SH-SY5Y (cell line): ENCODE measurements around the gene BUD13.

Experiments
- GATA2 ChIP-seq: IDR thresholded peaks from 2 replicates; pipeline ENCODE4 v1.6.1; 2011; ENCODE audit warnings: mild to moderate bottlenecking, low read depth, low read length
- GATA3 ChIP-seq: IDR thresholded peaks from 2 replicates; pipeline ENCODE4 v1.6.1; 2011; ENCODE audit warnings: low read depth, mild to moderate bottlenecking, low read length, moderate library complexity

DNA sequence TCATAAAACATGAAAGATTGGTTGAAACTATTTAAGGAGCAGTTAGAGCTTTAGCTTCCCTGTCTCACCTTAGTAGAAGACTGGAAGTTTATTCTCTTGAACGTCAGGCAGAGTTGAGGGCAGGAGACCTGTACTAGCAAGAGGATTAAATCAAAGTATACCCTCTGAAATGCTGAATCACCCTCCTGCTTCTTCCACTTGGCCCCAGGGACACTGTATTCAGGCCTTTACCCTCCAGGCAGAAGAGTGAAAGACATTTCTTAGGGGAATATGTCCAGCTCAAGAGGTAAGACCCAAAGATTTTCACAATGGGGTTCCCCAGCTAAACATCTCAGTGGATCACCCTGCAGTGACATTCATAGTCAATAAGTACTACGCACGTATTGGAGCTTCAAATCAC, 38.4 kb upstream of the BUD13 start:
- TF ChIP-seq GATA2 (no peak), GATA3 (no peak)
